Nephron progenitor cell (in vitro differentiated cells): Measurements from ENCODE around the gene GSTT4.
"Not testable (repeated sequence)": the region's sequence is repeated elsewhere in the genome, so short reads cannot be mapped to it uniquely, and the experiment has no call there.

Source experiments
- DNase-seq: peaks from one replicate; pipeline ENCODE4 v3.0.0; 2021
- H3K27ac Mint-ChIP-seq: 2 replicates; pipeline ENCODE4 v1.8.0; 2021; ENCODE audit warnings: mild to moderate bottlenecking, moderate library complexity, mixed read lengths
- H3K27me3 Mint-ChIP-seq: 2 replicates; pipeline ENCODE4 v1.8.0; 2021; ENCODE audit warnings: mild to moderate bottlenecking, low read depth, mixed read lengths; ENCODE audit not compliant: poor library complexity
- H3K36me3 Mint-ChIP-seq: 2 replicates; pipeline ENCODE4 v1.8.0; 2021; ENCODE audit warnings: low read depth, mixed read lengths
- H3K4me1 Mint-ChIP-seq: 2 replicates; pipeline ENCODE4 v1.8.0; 2021; ENCODE audit warnings: mixed read lengths
- H3K4me3 Mint-ChIP-seq: 2 replicates; pipeline ENCODE4 v1.8.0; 2021; ENCODE audit warnings: mild to moderate bottlenecking, moderate library complexity, mixed read lengths
- H3K9me3 Mint-ChIP-seq: 2 replicates; pipeline ENCODE4 v1.8.0; 2021; ENCODE audit warnings: mild to moderate bottlenecking, moderate library complexity, mixed read lengths

Gene GSTT4

GRCh38 chr22:23953485-23953884, 51.8 kb downstream of the GSTT4 start:
- H3K27me3 Mint-ChIP-seq, H3K4me3 Mint-ChIP-seq, DNase-seq, H3K36me3 Mint-ChIP-seq, H3K4me1 Mint-ChIP-seq, H3K27ac Mint-ChIP-seq, H3K9me3 Mint-ChIP-seq: not testable (repeated sequence)

DNA sequence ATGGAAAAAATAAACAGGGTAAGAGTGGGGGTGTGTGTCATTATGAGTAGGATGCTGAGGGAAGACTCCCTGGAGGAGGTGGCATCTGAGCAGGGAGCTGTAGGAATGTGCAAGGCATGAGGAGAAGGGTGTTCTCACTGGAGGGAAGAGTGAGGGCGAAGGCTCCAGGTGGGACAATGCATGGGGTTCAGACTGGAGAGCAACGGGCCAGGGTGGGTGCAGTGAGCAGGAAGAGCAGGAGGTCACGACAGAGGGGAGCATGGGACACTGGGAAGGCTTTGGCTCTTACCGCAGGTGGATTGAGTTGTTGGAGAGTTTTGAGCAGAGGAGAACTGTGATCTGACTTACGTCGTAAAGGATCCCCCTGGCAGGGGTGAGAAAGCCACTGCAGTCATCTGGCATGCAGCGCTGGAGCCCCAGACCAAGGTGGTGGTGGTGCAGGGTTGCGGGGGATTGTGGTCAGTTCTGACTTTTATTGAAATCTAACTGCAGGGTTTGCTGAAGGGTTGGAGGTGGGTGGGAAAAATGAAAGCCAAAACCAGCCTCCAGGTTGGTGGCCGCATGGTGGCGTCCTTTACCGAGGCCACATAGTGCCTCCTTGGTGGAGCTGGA, 52.4 kb downstream of the GSTT4 start:
- not testable (repeated sequence) for H3K27ac Mint-ChIP-seq

GRCh38 chr22:23951383-23951782, 53.9 kb downstream of the GSTT4 start:
- not testable (repeated sequence) for H3K4me3 Mint-ChIP-seq, H3K36me3 Mint-ChIP-seq, H3K4me1 Mint-ChIP-seq, H3K27ac Mint-ChIP-seq, H3K9me3 Mint-ChIP-seq, H3K27me3 Mint-ChIP-seq, DNase-seq

More for the DNA sequence above, 52.4 kb downstream of the GSTT4 start:
- not testable (repeated sequence) for H3K9me3 Mint-ChIP-seq, H3K36me3 Mint-ChIP-seq, H3K4me1 Mint-ChIP-seq, DNase-seq, H3K27me3 Mint-ChIP-seq, H3K4me3 Mint-ChIP-seq

DNA sequence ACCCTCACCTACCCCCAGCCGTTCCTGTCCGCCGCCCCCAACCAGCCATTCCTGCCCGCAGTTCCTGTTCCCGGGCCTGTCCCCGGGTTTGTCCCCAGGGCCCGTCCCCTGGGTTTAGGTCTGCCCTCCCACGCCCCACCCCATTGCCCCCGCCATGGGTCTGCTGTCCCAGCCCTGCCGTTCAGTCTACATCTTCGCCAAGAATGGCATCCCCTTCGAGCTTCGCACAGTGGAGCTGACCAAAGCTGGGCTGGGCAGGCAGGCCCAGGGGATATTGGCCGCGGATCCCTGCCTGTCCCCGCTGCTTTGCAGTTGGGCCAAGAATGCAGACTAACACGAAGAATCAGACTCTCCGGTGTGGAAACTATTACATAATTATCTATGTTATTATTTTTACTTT, 55.5 kb downstream of the GSTT4 start:
- not testable (repeated sequence) for H3K9me3 Mint-ChIP-seq, H3K4me3 Mint-ChIP-seq, H3K36me3 Mint-ChIP-seq, H3K4me1 Mint-ChIP-seq, DNase-seq, H3K27ac Mint-ChIP-seq, H3K27me3 Mint-ChIP-seq
